Upper lobe of left lung (tissue), 4 donors: Measurements from ENCODE around the gene FAM89A.

Experiments used
- CTCF ChIP-seq, 6 experiments: fragments of 450-650 bp in 4 of 6; fragments of 200-600 bp in 2 of 6; sonication (generic) in 2 of 6; IDR thresholded peaks; one replicate each; pipeline ENCODE4 v1.5.1; 2016 to 2019; ENCODE audit warnings: antibody characterized with exemption in 6 of 6
- POLR2A ChIP-seq, 4 donors: fragments of 450-650 bp; IDR thresholded peaks; one replicate each; pipeline ENCODE4 v1.5.1; 2016 to 2017; ENCODE audit warnings: antibody characterized with exemption in 4 of 4, mild to moderate bottlenecking in 2 of 4

- TF ChIP-seq CTCF (IDR thresholded peaks at IDR 0.05): no peak
- no peak for TF ChIP-seq POLR2A (IDR thresholded peaks at IDR 0.05)
Observed at GRCh38 chr1:230976360-230976759, 63.7 kb downstream of the FAM89A start.
